Cardiac muscle cell (in vitro differentiated cells and primary cell): Measurements from ENCODE around the gene NPTXR. TPM values are rescaled to one million over a fixed set of nuclear protein-coding genes. Genes with fewer than 3 reads are reported as not detected.

Experiments used
- DNase-seq, 2 donors: peaks; one replicate each; pipeline versions ENCODE4 v3.0.0 to v3.0.0-alpha.2; 2010 to 2017; ENCODE audit warnings: low read depth in 1 of 2, low spot score in 1 of 2
- H3K27ac ChIP-seq: fragments of 200-600 bp; sonication (generic); 2 replicates; pipeline ENCODE4 v1.5.1; 2016
- H3K27me3 ChIP-seq: fragments of 200-600 bp; sonication (generic); 2 replicates; pipeline ENCODE4 v1.6.0; 2016; ENCODE audit warnings: control low read depth
- H3K36me3 ChIP-seq: fragments of 200-600 bp; sonication (generic); 2 replicates; pipeline ENCODE4 v1.5.1; 2016; ENCODE audit warnings: control low read depth
- H3K4me1 ChIP-seq: fragments of 200-600 bp; sonication (generic); 2 replicates; pipeline ENCODE4 v1.8.1; 2017; ENCODE audit warnings: low read depth, mild to moderate bottlenecking, mixed run types
- H3K4me3 ChIP-seq: fragments of 200-600 bp; sonication (generic); 2 replicates; pipeline ENCODE4 v1.5.1; 2016; ENCODE audit warnings: mild to moderate bottlenecking
- H3K9me3 ChIP-seq: fragments of 200-600 bp; sonication (generic); 2 replicates; pipeline ENCODE4 v1.5.1; 2017; ENCODE audit warnings: low read depth, mild to moderate bottlenecking, control low read depth
- CTCF ChIP-seq: IDR thresholded peaks from 2 replicates; pipeline ENCODE4 v1.5.1; 2012; ENCODE audit warnings: low read depth, mild to moderate bottlenecking, low read length
- polyA plus RNA-seq: library from polyadenylated mRNA; unstranded; fragments of >200 nt; fragmentation: Nextera tagmentation; extraction: Ambion mirVana; gene quantifications from 2 replicates; pipeline ENCODE4 v1.2.1, GENCODE V29; 2016
- total RNA-seq: library from RNA; depleted of rRNA; stranded (reverse); fragments of >200 nt; gene quantifications from 2 replicates; pipeline ENCODE4 v1.2.3, GENCODE V29; 2016

The NPTXR gene
- total and polyA plus RNA-seq, 2 experiments from 2014 or later, result 4.2 to 15.1 TPM

GRCh38 chr22:38828191-38828590, 15.6 kb downstream of the NPTXR start:
- H3K27me3 ChIP-seq, result no peaks in the 10 kb centered on the region
- no peak for DNase-seq

GRCh38 chr22:38827510-38827909, 16.3 kb downstream of the NPTXR start:
- no peak for TF ChIP-seq CTCF
- Histone ChIP-seq H3K4me3 (no peak overlapping the region), H3K36me3 (no peaks in the 10 kb centered on the region), H3K27ac (no peak overlapping the region), H3K27me3 (no peaks in the 10 kb centered on the region), H3K4me1 (no peaks in the 10 kb centered on the region), H3K9me3 (no peaks in the 10 kb centered on the region)
- DNase-seq, result no peak

More at GRCh38 chr22:38828191-38828590, 15.6 kb downstream of the NPTXR start:
- no peaks in the 10 kb centered on the region for H3K4me1 ChIP-seq
- H3K9me3 ChIP-seq, result no peaks in the 10 kb centered on the region
- no peak overlapping the region for H3K4me3 ChIP-seq
- no peaks in the 10 kb centered on the region for H3K36me3 ChIP-seq
- no peak overlapping the region for H3K27ac ChIP-seq
- TF ChIP-seq CTCF, result no peak

- Histone ChIP-seq H3K9me3 (no peaks in the 10 kb centered on the region), H3K4me1 (no peaks in the 10 kb centered on the region), H3K36me3 (no peaks in the 10 kb centered on the region), H3K4me3 (no peak overlapping the region), H3K27ac (no peak overlapping the region), H3K27me3 (no peaks in the 10 kb centered on the region)
- no peak for TF ChIP-seq CTCF
- DNase-seq, result no peak
Measured at GRCh38 chr22:38826801-38827200, 17.0 kb downstream of the NPTXR start.

- Histone ChIP-seq H3K36me3 (no peaks in the 10 kb centered on the region), H3K27me3 (no peaks in the 10 kb centered on the region), H3K4me3 (no peak overlapping the region), H3K9me3 (no peaks in the 10 kb centered on the region), H3K4me1 (no peaks in the 10 kb centered on the region), H3K27ac (no peak overlapping the region)
- no peak for TF ChIP-seq CTCF
- no peak for DNase-seq
Measured at GRCh38 chr22:38826386-38826785, 17.4 kb downstream of the NPTXR start.

- peak; percentile 84 to 95 for DNase-seq
- TF ChIP-seq CTCF, result peak; percentile 65
- H3K9me3 ChIP-seq, result no peaks in the 10 kb centered on the region
- H3K4me1 ChIP-seq, result no peaks in the 10 kb centered on the region
- no peaks in the 10 kb centered on the region for H3K36me3 ChIP-seq
- no peak overlapping the region for H3K4me3 ChIP-seq
- no peak overlapping the region for H3K27ac ChIP-seq
- H3K27me3 ChIP-seq, result peaks cover 7% of the 10 kb centered on the region
Measured at GRCh38 chr22:38824585-38824984, 19.2 kb downstream of the NPTXR start.

GRCh38 chr22:38823637-38824036, 20.2 kb downstream of the NPTXR start:
- Histone ChIP-seq H3K27ac (no peak overlapping the region), H3K36me3 (no peaks in the 10 kb centered on the region), H3K9me3 (no peaks in the 10 kb centered on the region), H3K27me3 (peaks cover 10% of the 10 kb centered on the region), H3K4me3 (no peak overlapping the region), H3K4me1 (no peaks in the 10 kb centered on the region)
- TF ChIP-seq CTCF, result no peak
- DNase-seq, result no peak
